Astrocyte (in vitro differentiated cells and primary cell): ENCODE results near the gene PIK3CD.

Experiments
- EZH2 ChIP-seq: IDR thresholded peaks from 2 replicates; pipeline ENCODE4 v1.6.1; 2012; ENCODE audit warnings: mild to moderate bottlenecking, low read length, inconsistent platforms; ENCODE audit not compliant: insufficient read depth
- TF ChIP-seq, protein P1 (sequence below): IDR thresholded peaks from 2 replicates; pipeline ENCODE4 v1.5.1; 2011; ENCODE audit warnings: low read depth, mild to moderate bottlenecking, inconsistent platforms, low read length, moderate library complexity; ENCODE audit not compliant: insufficient read depth

DNA sequence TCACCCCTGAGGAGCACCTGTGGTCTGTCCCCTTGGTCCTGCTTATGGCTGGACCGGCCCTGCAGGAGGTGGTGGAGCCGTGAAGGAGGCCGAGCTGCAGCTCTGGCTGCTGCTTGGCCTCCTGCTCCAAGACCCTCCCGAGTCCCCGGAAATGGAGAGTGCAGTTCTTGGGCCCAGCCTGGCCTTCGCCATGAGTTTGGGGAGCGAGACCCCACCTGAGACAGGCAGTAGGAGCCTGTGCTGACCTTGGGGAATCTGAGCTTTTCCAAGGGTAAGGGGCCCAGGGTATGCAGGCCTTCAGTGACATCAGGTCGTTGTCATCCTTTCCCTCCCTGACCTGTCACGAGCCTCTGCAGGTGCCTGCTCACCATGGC lies 48.8 kb upstream of the PIK3CD start:
- TF ChIP-seq, protein P1, sequence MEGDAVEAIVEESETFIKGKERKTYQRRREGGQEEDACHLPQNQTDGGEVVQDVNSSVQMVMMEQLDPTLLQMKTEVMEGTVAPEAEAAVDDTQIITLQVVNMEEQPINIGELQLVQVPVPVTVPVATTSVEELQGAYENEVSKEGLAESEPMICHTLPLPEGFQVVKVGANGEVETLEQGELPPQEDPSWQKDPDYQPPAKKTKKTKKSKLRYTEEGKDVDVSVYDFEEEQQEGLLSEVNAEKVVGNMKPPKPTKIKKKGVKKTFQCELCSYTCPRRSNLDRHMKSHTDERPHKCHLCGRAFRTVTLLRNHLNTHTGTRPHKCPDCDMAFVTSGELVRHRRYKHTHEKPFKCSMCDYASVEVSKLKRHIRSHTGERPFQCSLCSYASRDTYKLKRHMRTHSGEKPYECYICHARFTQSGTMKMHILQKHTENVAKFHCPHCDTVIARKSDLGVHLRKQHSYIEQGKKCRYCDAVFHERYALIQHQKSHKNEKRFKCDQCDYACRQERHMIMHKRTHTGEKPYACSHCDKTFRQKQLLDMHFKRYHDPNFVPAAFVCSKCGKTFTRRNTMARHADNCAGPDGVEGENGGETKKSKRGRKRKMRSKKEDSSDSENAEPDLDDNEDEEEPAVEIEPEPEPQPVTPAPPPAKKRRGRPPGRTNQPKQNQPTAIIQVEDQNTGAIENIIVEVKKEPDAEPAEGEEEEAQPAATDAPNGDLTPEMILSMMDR: no peak
- no peak for TF ChIP-seq EZH2
